Peyer's patch (tissue), 4 donors: ENCODE data around the gene FSIP1. TPM values are rescaled to one million over a fixed set of nuclear protein-coding genes. Genes with fewer than 3 reads are reported as not detected.

Source experiments
- DNase-seq, 3 donors: peaks; one replicate each; pipeline ENCODE4 v3.0.0-alpha.2; 2017 to 2019
- H3K27ac ChIP-seq, 4 donors: fragments of 200-600 bp; sonication (generic); one replicate each; pipeline ENCODE4 v1.5.1; 2016 to 2019
- H3K27me3 ChIP-seq, 2 donors: fragments of 200-600 bp; sonication (generic); one replicate each; pipeline ENCODE4 v1.5.1; 2019
- H3K36me3 ChIP-seq, 3 donors: fragments of 200-600 bp; sonication (generic); one replicate each; pipeline ENCODE4 v1.5.1; 2016 to 2019
- H3K4me1 ChIP-seq, 4 donors: fragments of 200-600 bp; sonication (generic); one replicate each; pipeline ENCODE4 v1.5.1; 2016 to 2019
- H3K4me3 ChIP-seq, 4 donors: fragments of 200-600 bp; sonication (generic); 1 replicate in 3 of 4; 2 replicates in 1 of 4; pipeline ENCODE4 v1.5.1; 2016 to 2019; ENCODE audit warnings: mild to moderate bottlenecking in 1 of 4
- H3K9me3 ChIP-seq, 4 donors: fragments of 200-600 bp; sonication (generic); one replicate each; pipeline ENCODE4 v1.5.1; 2016 to 2019; ENCODE audit warnings: mild to moderate bottlenecking in 1 of 4
- CTCF ChIP-seq, 6 experiments: fragments of 450-650 bp in 4 of 6; fragments of 200-600 bp in 2 of 6; sonication (generic) in 1 of 6; IDR thresholded peaks; one replicate each; pipeline ENCODE4 v1.5.1; 2017 to 2019; ENCODE audit warnings: antibody characterized with exemption in 6 of 6, mild to moderate bottlenecking in 3 of 6, moderate library complexity in 1 of 6
- POLR2A ChIP-seq, 2 donors: fragments of 450-650 bp; IDR thresholded peaks; one replicate each; pipeline ENCODE4 v1.5.1; 2017; ENCODE audit warnings: antibody characterized with exemption in 2 of 2, mild to moderate bottlenecking in 2 of 2, moderate library complexity in 2 of 2
- total RNA-seq, 4 donors: library from RNA; depleted of rRNA; stranded (reverse); fragments of >200 nt; gene quantifications; one replicate each; pipeline ENCODE4 v1.1.0, GENCODE V29; 2016

FSIP1 gene
- total RNA-seq, 4 donors from 2014 or later: not detected

GRCh38 chr15:39628144-39628508, 154.5 kb downstream of the FSIP1 start:
- Histone ChIP-seq H3K4me3 (no peak overlapping the region), H3K4me1 (peaks cover 0 to 55% (median 19%) of the 10 kb centered on the region in 4 donors), H3K9me3 (no peaks in the 10 kb centered on the region), H3K27me3 (no peaks in the 10 kb centered on the region), H3K27ac (peak overlapping the region; percentile 50 to 91 (median 69)), H3K36me3 (no peaks in the 10 kb centered on the region)
- no peak for TF ChIP-seq POLR2A (IDR thresholded peaks at IDR 0.05)
- TF ChIP-seq CTCF (IDR thresholded peaks at IDR 0.05): peak in 2 of 6 experiments; percentile 16 to 21
- no peak for DNase-seq

GRCh38 chr15:39627451-39628143, 155.0 kb downstream of the FSIP1 start:
- H3K27ac ChIP-seq: peak overlapping the region in 2 of 4 donors; percentile 50 to 91
- no peaks in the 10 kb centered on the region for H3K27me3 ChIP-seq
- TF ChIP-seq CTCF (IDR thresholded peaks at IDR 0.05) (no peak), POLR2A (IDR thresholded peaks at IDR 0.05) (no peak)
- H3K4me1 ChIP-seq: peaks cover 0 to 60% (median 20%) of the 10 kb centered on the region in 4 donors
- H3K9me3 ChIP-seq: no peaks in the 10 kb centered on the region
- no peak for DNase-seq
- H3K36me3 ChIP-seq: no peaks in the 10 kb centered on the region
- no peak overlapping the region for H3K4me3 ChIP-seq

- DNase-seq: no peak
- peak overlapping the region; percentile 62 to 91 (median 74) for H3K27ac ChIP-seq
- H3K4me3 ChIP-seq: no peak overlapping the region
- H3K27me3 ChIP-seq: no peaks in the 10 kb centered on the region
- no peaks in the 10 kb centered on the region for H3K9me3 ChIP-seq
- H3K36me3 ChIP-seq: no peaks in the 10 kb centered on the region
- H3K4me1 ChIP-seq: peaks cover 0 to 70% (median 20%) of the 10 kb centered on the region in 4 donors
- no peak for TF ChIP-seq POLR2A (IDR thresholded peaks at IDR 0.05)
- TF ChIP-seq CTCF (IDR thresholded peaks at IDR 0.05): no peak
Observed at GRCh38 chr15:39625856-39626255, 156.8 kb downstream of the FSIP1 start.

- Histone ChIP-seq H3K4me1 (peaks cover 0 to 70% (median 20%) of the 10 kb centered on the region in 4 donors), H3K27me3 (no peaks in the 10 kb centered on the region), H3K27ac (peak overlapping the region; percentile 62 to 91 (median 74)), H3K36me3 (no peaks in the 10 kb centered on the region), H3K4me3 (no peak overlapping the region), H3K9me3 (no peaks in the 10 kb centered on the region)
- no peak for TF ChIP-seq CTCF (IDR thresholded peaks at IDR 0.05)
- no peak for TF ChIP-seq POLR2A (IDR thresholded peaks at IDR 0.05)
- DNase-seq: peak in 1 of 3 donors; percentile 47
Observed at GRCh38 chr15:39625451-39625850, 157.2 kb downstream of the FSIP1 start.

GRCh38 chr15:39624806-39625205, 157.8 kb downstream of the FSIP1 start:
- H3K9me3 ChIP-seq: no peaks in the 10 kb centered on the region
- H3K36me3 ChIP-seq: no peaks in the 10 kb centered on the region
- no peak overlapping the region for H3K4me3 ChIP-seq
- H3K27ac ChIP-seq: peak overlapping the region; percentile 62 to 91 (median 78)
- H3K27me3 ChIP-seq: no peaks in the 10 kb centered on the region
- peak; percentile 34 to 89 (median 61) for DNase-seq
- H3K4me1 ChIP-seq: peaks cover 0 to 64% (median 17%) of the 10 kb centered on the region in 4 donors
- peak in 4 of 6 experiments; percentile 11 to 36 (median 23) for TF ChIP-seq CTCF (IDR thresholded peaks at IDR 0.05)
- TF ChIP-seq POLR2A (IDR thresholded peaks at IDR 0.05): no peak
